GM19328 (cell line): Measurements from ENCODE around the gene ERAP2.
"Not testable (repeated sequence)": the region's sequence is repeated elsewhere in the genome, so short reads cannot be mapped to it uniquely, and the experiment has no call there.

ENCODE experiments used
- ATAC-seq: cut with Tn5 transposase; IDR thresholded peaks from one replicate; pipeline ENCODE4 v1.9.1; 2021; ENCODE audit warnings: mild to moderate bottlenecking, moderate library complexity; ENCODE audit not compliant: unreplicated experiment

Gene ERAP2, protein sequence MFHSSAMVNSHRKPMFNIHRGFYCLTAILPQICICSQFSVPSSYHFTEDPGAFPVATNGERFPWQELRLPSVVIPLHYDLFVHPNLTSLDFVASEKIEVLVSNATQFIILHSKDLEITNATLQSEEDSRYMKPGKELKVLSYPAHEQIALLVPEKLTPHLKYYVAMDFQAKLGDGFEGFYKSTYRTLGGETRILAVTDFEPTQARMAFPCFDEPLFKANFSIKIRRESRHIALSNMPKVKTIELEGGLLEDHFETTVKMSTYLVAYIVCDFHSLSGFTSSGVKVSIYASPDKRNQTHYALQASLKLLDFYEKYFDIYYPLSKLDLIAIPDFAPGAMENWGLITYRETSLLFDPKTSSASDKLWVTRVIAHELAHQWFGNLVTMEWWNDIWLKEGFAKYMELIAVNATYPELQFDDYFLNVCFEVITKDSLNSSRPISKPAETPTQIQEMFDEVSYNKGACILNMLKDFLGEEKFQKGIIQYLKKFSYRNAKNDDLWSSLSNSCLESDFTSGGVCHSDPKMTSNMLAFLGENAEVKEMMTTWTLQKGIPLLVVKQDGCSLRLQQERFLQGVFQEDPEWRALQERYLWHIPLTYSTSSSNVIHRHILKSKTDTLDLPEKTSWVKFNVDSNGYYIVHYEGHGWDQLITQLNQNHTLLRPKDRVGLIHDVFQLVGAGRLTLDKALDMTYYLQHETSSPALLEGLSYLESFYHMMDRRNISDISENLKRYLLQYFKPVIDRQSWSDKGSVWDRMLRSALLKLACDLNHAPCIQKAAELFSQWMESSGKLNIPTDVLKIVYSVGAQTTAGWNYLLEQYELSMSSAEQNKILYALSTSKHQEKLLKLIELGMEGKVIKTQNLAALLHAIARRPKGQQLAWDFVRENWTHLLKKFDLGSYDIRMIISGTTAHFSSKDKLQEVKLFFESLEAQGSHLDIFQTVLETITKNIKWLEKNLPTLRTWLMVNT

DNA sequence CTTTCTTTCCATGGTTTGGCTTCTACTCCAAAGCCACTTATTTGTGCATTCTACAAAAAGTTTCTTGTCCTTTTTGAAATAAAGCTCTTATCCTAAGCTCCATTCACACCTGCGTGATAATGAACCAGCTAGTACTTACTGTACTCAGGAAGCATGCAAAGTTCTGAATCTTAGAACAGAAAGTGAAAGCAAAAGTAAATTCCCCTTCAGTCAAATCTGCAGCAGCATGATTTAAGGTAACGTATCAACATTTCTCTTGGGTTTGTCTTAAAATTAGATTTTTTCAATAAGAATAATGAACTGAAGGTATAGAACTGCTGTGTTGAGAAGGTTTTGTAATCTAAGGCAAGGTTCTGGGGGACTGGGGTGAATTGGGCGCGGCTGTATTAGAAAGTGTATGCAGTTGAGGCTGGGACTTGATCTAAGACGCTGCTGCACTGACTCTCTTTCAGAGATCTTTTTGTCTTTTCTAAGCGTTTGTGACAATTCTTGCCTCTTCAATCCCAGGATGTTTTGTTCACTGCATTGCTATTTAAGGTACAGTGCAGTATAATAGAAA is at the start of gene ERAP2:
Gene ERAP2 (plus strand): TSS at position 209 of the 559 bp plus-strand sequence. CDS start 3,186 bp downstream, outside the sequence.
- peak; percentile 55 for ATAC-seq

DNA sequence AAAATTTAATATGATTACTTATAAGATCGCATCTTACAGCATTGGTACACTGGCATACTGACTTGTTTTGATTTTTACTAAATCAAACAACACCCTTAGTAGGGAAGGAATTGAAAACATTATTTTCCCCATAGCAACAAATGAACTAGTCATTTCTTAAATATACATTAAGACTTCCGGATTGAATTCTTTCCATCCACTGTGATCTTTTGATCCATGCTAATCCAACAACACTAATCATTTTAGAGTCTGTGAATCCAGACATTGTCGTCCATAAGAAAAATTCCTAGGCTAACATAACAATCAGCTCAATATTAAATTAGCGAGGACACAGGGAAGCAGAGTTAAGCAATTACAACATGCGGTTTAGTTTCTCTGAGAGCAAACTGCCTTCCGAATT is 47.0 kb upstream of the ERAP2 start:
- ATAC-seq: no peak

DNA sequence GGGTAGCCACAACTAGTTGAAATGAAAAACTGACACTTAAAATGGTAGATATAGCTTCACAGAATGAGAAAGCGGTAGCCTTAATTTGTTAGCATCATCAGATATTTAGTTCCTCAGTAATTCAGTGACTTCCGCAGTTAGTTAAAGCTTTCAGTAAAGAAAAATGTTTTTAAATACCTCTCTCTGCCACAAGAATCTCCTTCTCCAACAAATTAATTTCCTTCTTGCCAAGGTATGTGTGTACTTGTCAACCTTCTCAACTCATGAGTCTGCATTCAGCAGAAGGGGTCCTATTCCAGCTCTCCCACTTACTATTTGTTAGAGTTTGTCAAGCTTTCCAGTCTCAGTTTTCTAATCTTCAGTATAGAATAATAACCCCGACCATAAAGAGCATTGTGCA is 42.3 kb upstream of the ERAP2 start:
- no peak for ATAC-seq

DNA sequence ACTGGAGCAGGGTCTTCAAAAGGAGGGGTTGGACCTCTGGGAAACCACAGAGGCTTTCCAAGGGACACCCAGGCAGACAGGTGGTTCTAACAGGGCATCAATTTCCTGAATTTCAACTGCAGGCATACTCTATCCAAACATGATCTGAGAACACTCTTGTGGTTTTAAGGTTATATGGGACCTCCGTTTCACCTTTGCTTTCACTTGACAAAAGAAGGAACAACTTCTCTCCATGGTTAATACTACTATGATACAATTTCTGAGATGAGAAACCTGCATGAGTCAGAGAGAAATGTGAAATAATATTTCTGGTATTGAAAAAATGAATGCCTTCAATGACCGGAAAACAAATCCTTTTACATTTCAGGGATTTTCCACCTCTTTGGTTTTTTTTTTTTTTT is 40.5 kb upstream of the ERAP2 start:
- ATAC-seq: no peak

DNA sequence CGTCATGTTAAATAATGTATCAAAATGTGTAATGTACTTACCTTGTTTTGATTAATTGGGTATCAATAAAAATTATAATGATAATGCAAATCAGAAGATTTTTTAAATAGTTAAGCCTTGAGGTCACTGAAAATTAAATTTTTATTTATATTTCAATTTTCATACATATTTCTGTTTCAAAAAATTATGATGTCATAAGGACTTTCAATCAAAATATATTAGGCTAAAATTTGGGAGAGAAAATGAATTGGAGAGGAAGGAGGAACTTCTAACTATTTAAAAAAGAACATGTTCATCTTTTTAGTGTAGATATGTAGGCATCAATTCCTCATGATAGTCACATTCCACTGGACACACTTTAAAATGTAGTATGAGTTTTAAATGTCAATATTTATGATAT is 39.5 kb upstream of the ERAP2 start:
- no peak for ATAC-seq

DNA sequence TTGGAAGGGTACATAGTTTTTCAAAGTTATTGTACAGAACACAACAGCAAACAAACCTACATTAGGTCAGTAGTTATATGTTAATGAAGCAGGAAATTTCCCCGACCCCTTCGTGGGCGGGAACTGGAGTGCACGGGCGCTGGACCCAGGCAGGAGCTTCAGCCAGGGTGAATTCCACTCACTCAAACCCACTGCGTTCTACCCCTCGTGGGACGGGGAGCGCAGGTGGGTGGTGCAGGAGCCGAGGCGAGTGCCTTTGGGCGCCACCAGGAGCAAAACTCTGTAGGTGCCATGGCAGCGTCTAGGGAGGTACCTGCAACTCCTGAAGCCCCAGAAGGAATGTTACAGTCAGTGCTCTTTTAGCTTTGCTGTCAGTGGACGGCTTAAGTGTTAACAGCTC is 39.0 kb upstream of the ERAP2 start:
- ATAC-seq: no peak

DNA sequence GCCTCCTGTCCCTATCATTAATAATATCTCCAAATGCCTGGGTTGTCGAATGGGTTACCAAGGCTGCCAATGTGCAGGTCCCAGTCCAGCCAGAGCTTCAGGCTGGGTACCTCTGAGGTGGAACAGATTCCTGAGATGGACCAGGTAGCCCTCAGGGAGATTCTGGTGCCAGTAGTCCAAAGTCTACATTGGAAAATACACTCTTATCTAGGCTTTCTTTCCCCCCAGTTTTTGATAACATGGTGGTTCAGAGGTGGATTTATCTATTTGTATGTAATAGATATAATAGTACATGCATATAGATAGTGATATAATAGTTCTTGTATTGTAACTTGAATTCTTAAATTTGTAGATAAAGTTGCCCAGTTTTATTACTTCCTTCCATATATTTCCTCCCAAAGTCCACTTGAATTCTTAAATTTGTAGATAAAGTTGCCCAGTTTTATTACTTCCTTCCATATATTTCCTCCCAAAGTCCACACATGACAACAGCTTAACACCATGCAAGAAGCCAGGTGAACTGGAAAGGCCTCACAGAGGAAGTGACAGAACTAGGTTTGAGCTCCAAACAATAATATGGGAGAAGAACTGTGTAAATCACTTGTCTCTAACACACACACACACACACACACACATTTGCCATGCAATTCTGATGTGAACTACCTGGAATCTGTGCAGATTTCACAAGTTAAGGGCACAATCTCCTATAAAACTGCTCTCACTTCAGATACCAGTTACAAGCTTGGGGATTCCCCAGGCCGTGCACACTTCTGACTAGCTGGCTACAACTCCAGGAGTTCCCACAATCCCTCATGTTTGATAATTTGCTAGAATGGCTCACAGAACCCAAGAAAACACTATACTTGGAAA is 37.9 kb upstream of the ERAP2 start:
- no peak for ATAC-seq

DNA sequence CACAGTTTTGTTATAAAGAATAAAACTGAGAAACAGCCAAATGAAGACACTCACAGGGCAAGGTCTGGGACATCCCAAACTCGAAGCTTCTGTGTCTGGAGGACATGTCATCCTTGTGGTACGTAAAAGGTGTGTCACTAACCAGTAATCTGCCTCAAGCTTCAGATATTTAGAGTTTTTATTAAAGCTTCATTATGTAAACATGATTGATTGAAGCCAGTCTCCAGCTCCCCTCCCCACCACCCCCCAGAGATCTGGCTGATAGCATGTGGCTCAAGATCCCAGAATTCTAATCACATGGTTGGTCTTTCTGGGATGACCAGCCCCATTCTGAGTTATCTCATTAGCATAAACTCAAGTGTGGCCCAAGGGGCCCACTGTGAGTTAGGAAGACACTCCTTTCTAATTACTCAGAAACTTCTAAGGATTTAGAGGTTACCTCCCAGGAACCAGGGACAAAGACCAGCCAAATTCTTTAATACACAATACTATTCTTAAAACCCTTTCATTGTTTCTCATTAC is 37.2 kb upstream of the ERAP2 start:
- ATAC-seq: no peak

DNA sequence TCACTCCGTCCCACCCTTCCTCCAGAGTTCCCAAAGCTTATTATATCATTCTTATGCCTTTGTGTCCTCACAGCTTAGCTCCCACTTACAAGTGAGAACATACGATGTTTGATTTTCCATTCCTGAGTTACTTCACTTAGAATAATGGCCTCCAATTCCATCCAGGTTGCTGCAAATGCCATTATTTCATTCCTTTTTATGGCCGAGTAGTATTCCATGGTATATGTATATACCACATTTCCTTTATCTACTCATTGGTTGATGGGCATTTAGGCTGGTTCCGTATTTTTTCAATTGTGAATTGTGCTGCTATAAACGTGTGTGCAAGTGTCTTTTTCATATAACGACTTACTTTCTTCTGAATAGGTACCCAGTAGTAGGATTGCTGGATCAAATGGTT is 34.4 kb upstream of the ERAP2 start:
- not testable (repeated sequence) for ATAC-seq

DNA sequence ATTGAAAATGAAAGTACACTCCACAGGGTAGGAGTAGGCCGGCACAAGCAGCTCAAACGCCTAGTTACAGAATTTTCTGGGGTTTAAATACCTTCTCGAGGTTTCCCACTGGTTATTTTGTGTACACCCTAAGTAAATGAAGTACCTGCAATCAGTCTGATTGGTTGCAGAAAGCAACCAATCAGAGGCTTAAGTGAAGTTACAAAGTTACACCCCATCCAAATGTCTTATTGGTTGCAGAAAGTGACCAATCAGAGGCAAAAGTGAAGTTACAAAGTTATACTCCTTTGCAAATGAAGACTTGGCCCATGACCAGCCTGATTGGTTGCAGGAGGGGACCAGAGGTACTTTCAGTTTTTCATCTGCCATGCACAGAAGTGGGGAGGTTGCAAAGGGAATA is 33.2 kb upstream of the ERAP2 start:
- no peak for ATAC-seq

DNA sequence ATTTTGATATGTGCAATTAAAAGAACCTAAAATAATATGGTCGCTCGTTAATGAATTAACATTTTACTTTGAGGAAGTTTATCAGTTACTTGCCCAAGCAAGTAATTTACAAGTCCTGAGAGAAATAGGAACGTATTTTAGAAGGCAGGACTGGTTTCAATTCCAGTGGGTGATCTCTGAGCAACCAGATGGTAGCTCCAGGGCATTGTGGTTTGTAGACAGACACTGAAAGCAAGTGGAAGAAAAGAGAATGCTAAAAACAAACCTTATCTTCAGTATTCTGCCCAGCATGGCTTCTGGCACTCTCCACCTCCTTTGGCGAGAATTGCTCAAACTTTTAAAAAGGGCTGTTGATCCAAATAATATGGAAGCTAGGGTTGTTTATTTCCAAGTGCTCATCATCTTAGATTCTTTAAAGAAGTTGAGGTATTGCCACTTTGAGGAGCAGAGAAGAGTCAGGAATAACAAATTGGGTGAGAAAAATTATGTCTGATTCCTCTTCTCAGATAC is 31.8 kb upstream of the ERAP2 start:
- no peak for ATAC-seq

DNA sequence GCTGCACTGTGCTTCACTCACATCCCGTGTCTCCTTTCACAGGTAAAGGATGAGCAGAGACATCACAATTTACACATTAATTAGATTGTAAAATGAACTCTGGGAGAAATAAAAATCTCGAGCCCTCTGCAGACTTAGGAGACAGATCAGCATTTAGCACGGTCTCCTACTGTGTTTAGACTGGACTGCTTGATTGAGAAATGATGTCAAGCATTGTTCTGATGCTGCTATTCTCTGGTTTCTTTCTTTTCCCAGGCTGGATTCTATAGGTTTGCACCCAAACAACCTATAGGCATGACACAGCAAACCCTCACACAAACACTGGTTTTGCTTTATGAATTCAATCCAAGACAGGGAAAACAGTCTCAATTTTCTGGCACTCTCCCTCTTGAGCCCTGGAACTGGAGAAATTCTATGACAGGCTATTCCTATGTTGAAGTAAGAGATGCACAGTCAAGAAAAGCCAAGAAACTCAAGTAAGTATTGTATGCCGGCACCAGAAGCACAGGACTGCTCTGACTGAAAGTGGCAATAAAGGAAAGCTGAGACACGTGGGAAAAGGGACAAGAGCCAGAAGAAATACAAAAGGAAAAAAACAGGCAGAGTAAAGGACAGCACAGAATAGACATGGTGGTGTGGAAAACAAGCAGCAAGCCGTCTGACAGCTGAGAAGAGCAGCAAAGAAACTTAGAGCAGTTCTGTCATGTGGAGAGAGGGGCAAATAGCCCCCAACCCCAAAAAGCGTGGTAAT is 24.8 kb upstream of the ERAP2 start:
- ATAC-seq: no peak

DNA sequence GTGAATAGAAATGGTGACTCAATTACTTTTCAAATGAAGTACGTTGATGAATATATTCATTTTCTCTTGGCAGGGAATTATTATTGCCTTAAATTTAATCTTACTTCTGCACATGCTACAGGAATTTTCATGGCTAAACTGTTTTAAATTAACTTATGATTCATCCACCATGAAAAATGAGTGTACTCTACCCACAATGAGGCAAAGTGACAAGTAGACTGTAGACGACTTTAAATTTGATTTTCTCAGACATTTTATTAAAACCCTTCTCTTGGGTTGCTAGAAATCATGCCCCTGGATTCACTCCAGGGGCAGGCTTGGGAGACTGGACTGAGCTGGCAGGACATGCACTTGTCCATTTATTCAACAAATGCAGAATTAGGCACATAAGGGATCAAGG is 23.5 kb upstream of the ERAP2 start:
- ATAC-seq: no peak

DNA sequence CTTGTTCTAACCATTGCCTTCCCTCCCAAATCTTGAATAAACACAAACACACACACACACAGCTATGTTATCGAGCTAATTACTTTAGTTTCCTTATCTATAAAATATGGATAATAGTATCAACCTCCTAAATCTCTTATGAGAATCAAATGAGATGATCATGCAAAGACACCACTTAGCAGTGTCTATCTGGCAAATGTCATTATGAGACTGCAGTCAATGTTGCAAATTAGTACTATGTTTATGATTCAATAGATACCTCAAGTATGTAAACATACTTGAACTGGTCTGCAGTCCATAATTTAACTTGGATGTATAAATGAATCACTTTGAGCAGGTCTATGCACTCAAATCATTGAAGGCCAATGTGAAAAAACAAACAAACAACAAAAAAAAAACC is 22.2 kb upstream of the ERAP2 start:
- ATAC-seq: no peak

DNA sequence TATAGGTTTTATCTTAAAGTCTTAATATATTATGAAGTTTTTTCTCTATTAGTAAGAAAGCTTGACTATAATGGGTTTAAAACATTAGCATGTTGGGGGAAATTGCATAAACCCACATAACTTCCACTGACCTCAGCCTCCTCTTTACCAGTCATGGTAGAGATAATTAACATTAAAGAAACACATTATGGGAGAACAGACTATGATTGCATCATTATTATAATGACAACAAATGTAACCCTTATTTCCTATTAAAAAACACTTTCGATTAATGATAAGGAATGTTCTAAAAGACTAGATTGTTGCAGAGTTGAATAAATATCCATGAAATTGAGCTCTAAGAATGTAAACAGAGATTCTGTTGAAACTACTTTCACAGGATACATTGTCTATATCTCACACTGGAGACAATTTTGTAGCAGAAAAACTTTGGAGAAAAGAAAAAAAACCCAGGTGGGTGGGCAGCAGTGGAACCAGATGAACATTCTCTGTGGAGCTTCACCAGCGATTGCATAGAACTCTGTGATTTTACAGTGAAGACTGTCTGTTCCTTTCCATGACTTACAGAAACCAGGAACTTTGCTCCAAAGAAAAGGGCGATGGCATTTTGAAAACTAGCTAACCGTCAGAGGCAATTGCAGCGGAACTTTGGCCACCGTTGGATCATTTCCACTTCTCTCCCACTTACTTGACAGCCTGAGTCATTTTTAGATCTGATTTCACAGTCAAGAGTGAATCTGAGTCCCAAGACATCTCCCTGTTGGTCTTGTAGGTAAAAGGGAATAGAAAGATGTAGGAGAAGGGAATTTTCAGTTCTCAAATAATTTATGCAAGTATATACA is 21.0 kb upstream of the ERAP2 start:
- no peak for ATAC-seq

DNA sequence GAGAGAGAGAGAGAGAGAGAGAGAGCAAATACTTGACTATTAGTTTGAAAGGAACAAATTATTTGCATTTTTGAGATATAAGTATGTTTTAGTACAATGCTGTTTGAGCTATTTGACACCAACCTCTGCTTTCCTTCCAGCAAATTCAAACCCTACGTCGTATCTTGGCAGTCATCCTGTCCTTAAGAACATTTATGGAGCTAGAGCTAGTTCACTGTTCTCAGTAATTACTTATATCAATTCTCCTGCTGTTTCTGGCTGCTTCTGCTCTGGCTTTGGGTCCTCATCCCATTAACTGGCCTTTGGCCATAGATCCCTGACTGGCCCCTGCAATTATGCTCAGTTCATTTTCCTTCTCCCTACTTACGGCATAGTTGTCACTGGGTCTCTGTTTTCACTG is 19.9 kb upstream of the ERAP2 start:
- no peak for ATAC-seq

DNA sequence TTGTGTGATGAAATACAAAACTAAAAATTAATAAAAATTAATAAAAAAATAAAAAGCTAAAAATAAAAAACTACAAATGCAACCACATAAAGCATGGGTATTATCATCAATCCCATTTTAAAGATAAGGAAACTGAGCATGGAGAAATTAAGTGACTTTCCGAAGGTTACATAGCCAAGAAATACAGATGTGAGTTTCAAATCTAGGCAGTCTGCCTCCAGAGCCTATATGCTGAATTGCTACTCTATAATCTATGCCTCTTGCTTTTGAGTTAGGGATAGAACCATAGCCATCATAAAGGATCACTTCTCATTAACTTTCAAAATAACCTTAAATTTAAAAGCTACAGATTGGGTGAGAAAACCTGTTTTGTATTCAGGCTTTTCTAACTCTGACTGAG is 18.8 kb upstream of the ERAP2 start:
- ATAC-seq: no peak

DNA sequence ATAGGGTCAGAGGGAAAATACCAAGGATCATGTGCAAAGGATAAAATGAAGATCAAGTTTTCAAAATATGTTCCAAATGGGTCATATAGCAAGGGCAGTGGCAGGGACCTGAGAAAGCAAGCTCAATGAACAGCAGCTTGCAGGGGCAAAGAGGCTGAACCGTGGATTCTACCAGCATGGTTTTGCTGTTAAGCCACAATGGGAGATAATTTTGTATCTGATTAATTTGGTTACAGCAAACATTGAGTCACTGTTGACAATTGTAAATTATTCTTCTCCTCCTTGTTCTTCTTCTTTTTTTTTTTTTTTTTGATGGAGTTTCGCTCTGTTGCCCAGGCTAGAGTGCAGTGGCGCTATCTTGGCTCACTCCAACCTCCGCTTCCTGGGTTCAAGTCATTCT is 18.4 kb upstream of the ERAP2 start:
- no peak for ATAC-seq

DNA sequence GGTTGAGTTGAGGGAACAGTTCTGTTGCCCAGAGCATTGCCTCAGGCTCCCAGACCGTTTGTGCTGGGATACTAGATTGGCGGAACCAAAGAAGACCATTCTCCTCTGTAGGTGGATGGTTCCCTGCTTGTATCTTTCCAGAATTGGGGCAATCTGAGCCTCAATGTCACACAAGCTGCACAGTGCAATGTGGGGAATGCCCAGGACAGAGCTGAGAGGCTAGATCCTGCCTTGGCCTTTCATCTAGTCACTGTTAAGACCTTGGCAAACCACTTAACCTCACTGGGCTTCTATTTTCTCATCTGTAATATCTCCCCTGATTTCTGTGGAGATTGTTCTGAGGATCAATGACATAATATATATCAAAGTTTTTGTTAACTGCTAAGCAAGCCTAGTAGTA is 16.9 kb upstream of the ERAP2 start:
- no peak for ATAC-seq
